ENCODE measurements around the gene GLYR1.

Gene GLYR1

GRCh38 chr16:4803898-4804762 lies 43.0 kb downstream of the GLYR1 start:
- no peak for DNase-seq (ENCODE audit: extremely low read depth, insufficient read length)
- TF ChIP-seq CTCF (IDR thresholded peaks at IDR 0.05; ENCODE audit: insufficient read depth, low read length, poor library complexity, severe bottlenecking), result no peak
- Histone ChIP-seq H3K27me3 (replicated peaks; ENCODE audit: control insufficient read depth, insufficient read depth, low read length) (no peaks in the 10 kb centered on the region), H3K4me3 (replicated peaks; ENCODE audit: low read depth, low read length) (no peak overlapping the region), H3K36me3 (ENCODE audit: control insufficient read depth, insufficient read depth, low read length) (peaks cover 9% of the 10 kb centered on the region)

GRCh38 chr16:4803401-4803844 lies 43.7 kb downstream of the GLYR1 start:
- no peak for DNase-seq (ENCODE audit: extremely low read depth, insufficient read length)
- no peak overlapping the region for H3K4me3 ChIP-seq (replicated peaks; ENCODE audit: low read depth, low read length)
- H3K27me3 ChIP-seq (replicated peaks; ENCODE audit: control insufficient read depth, insufficient read depth, low read length), result no peaks in the 10 kb centered on the region
- no peak for TF ChIP-seq CTCF (IDR thresholded peaks at IDR 0.05; ENCODE audit: insufficient read depth, low read length, poor library complexity, severe bottlenecking)
- peaks cover 9% of the 10 kb centered on the region for H3K36me3 ChIP-seq (ENCODE audit: control insufficient read depth, insufficient read depth, low read length)

DNA sequence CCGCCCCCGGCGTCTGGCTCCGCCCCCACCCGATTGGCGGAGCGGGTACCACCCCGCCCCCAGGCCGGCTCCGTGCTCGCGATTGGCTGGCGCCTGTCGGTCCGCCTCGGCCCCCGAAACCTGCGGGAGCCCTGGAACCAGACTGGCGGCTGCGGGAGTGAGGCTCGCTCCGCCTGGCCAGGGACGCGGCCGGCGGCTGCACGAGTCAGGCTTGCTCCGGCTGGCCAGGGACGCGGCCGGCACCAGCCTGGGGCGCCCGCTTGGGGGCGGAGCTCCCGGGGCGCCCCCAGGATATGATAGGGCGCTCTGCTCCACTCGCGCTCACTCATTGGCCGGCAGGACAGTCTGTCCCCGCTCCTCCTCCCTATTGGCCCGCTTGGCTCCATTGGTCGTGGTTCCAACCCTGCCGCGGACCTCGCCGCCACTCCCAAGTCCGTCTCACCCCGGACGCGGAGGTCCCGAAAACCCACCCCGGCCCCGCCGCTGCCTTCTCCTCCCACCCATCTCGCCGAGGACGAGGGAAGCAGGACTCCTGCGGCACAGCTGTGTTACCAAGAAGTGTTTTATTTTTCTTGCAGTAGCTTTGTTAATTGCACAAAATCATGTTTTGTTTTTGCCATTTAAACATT lies 44.3 kb downstream of the GLYR1 start:
- no peak for TF ChIP-seq CTCF (IDR thresholded peaks at IDR 0.05; ENCODE audit: insufficient read depth, low read length, poor library complexity, severe bottlenecking)
- H3K36me3 ChIP-seq (ENCODE audit: control insufficient read depth, insufficient read depth, low read length), result peaks cover 9% of the 10 kb centered on the region
- no peaks in the 10 kb centered on the region for H3K27me3 ChIP-seq (replicated peaks; ENCODE audit: control insufficient read depth, insufficient read depth, low read length)
- DNase-seq (ENCODE audit: extremely low read depth, insufficient read length), result peak; percentile 90
- peak overlapping the region; percentile 76 for H3K4me3 ChIP-seq (replicated peaks; ENCODE audit: low read depth, low read length)

DNA sequence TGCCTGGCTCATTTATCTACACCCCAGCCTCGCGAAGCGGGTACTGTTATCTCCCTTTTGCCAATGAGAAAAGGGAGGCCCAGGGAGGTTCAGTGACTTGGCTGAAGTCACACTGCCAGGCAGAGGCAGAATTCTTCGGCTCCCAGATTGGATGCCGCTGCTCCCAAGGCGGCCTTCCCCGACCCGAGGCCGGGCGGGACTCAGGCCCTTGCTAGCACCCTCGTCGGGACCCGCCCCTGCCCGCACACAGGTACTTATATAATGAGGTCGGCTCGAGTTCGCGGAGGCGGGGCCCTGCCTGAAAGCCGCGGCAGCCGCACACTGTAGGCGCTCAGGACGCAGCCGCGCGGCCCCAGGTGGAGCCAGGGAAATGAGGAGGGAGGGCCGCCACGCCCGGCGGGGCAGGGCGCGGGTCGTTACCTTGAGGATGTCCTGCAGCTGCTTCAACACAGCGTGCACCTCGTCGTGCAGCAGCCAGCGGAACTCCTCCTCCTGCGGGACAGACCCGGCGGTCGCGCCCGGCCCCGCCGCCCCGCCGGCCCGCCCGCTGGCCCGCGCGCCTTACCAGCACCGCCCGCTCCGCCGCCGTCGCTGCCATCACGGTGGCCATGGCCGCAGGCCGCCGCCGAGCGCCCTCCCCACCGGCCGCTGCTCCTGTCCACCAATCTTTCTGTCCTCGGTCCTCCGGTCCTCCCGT lies 45.0 kb downstream of the GLYR1 start, which contains the start of gene ROGDI:
Gene ROGDI, minus strand, starts transcription at position 672 of the 697 bp plus-strand sequence. Its CDS starts 62 bp downstream, at position 610.
- Histone ChIP-seq H3K27me3 (replicated peaks; ENCODE audit: control insufficient read depth, insufficient read depth, low read length) (no peaks in the 10 kb centered on the region), H3K36me3 (ENCODE audit: control insufficient read depth, insufficient read depth, low read length) (peaks cover 7% of the 10 kb centered on the region), H3K4me3 (replicated peaks; ENCODE audit: low read depth, low read length) (peak within 1 kb of the TSS; percentile 76)
- no peak for TF ChIP-seq CTCF (IDR thresholded peaks at IDR 0.05; ENCODE audit: insufficient read depth, low read length, poor library complexity, severe bottlenecking)
- peak; percentile 92 for DNase-seq (ENCODE audit: extremely low read depth, insufficient read length)

- Histone ChIP-seq H3K36me3 (ENCODE audit: control insufficient read depth, insufficient read depth, low read length) (peaks cover 7% of the 10 kb centered on the region), H3K4me3 (replicated peaks; ENCODE audit: low read depth, low read length) (peak overlapping the region; percentile 76), H3K27me3 (replicated peaks; ENCODE audit: control insufficient read depth, insufficient read depth, low read length) (no peaks in the 10 kb centered on the region)
- DNase-seq (ENCODE audit: extremely low read depth, insufficient read length), result no peak
- TF ChIP-seq CTCF (IDR thresholded peaks at IDR 0.05; ENCODE audit: insufficient read depth, low read length, poor library complexity, severe bottlenecking), result no peak
Measured at GRCh38 chr16:4801051-4801961, 45.8 kb downstream of the GLYR1 start.

Data from GM06990 (cell line).